Measurements from ENCODE around the gene RNASE7. TPM values are rescaled to one million over a fixed set of nuclear protein-coding genes. Genes with fewer than 3 reads are reported as not detected.
A peak's percentile ranks its signal among the peaks of the same experiment; 100 is the strongest.

RNASE7 gene
- total RNA-seq, 2 donors from 2014 or later = 0.74 TPM; not detected in 1

- DNase-seq (ENCODE audit: low spot score) = no peak
- no peaks in the 10 kb centered on the region for H3K4me1 ChIP-seq (replicated peaks)
- intact Hi-C loops (cut with DNase I) = no loop called here
- TF ChIP-seq POLR2A (IDR thresholded peaks at IDR 0.05) = no peak
- no peak for TF ChIP-seq CTCF (IDR thresholded peaks at IDR 0.05)
- no peak for TF ChIP-seq POLR2AphosphoS5 (IDR thresholded peaks at IDR 0.05)
- H3K9me3 ChIP-seq = no peaks in the 10 kb centered on the region
- WGBS = 71% methylated on average over 2 of the region's 2 CpGs
- H3K27me3 ChIP-seq (replicated peaks; ENCODE audit: insufficient read depth) = no peaks in the 10 kb centered on the region
- no peak overlapping the region for H3K4me3 ChIP-seq
- no peaks in the 10 kb centered on the region for H3K36me3 ChIP-seq
- H3K27ac ChIP-seq = no peak overlapping the region
Measured at GRCh38 chr14:21084396-21084795, 42.2 kb downstream of the RNASE7 start.

GRCh38 chr14:21084998-21085853 is 43.1 kb downstream of the RNASE7 start:
- intact Hi-C loops (cut with DNase I) = no loop called here
- Histone ChIP-seq H3K27ac (peak overlapping the region in 1 of 2 donors; percentile 15), H3K4me3 (no peak overlapping the region), H3K4me1 (replicated peaks) (no peaks in the 10 kb centered on the region), H3K27me3 (replicated peaks; ENCODE audit: insufficient read depth) (no peaks in the 10 kb centered on the region), H3K9me3 (no peaks in the 10 kb centered on the region), H3K36me3 (no peaks in the 10 kb centered on the region)
- TF ChIP-seq POLR2AphosphoS5 (IDR thresholded peaks at IDR 0.05) (peak; percentile 87), POLR2A (IDR thresholded peaks at IDR 0.05) (no peak)
- peak; percentile 87 for DNase-seq (ENCODE audit: low spot score)
- 49% methylated on average over 17 of the region's 17 CpGs for WGBS

- intact Hi-C loops (cut with DNase I) = no loop called here
- Histone ChIP-seq H3K36me3 (peaks cover 0 to 3% of the 10 kb centered on the region in 2 donors), H3K4me1 (replicated peaks) (no peaks in the 10 kb centered on the region), H3K27me3 (replicated peaks; ENCODE audit: insufficient read depth) (no peaks in the 10 kb centered on the region), H3K27ac (no peak overlapping the region), H3K9me3 (no peaks in the 10 kb centered on the region), H3K4me3 (no peak overlapping the region)
- WGBS = 87% methylated on average over 4 of the region's 4 CpGs
- TF ChIP-seq CTCF (IDR thresholded peaks at IDR 0.05) = no peak
- DNase-seq (ENCODE audit: low spot score) = no peak
Measured at GRCh38 chr14:21086908-21087293, 44.7 kb downstream of the RNASE7 start.

GRCh38 chr14:21087294-21088091 is 45.3 kb downstream of the RNASE7 start:
- H3K27me3 ChIP-seq (replicated peaks; ENCODE audit: insufficient read depth) = no peaks in the 10 kb centered on the region
- H3K27ac ChIP-seq = no peak overlapping the region
- no peak for DNase-seq (ENCODE audit: low spot score)
- WGBS = 44% methylated on average over 19 of the region's 19 CpGs
- TF ChIP-seq POLR2AphosphoS5 (IDR thresholded peaks at IDR 0.05) (no peak), POLR2A (IDR thresholded peaks at IDR 0.05) (no peak), CTCF (IDR thresholded peaks at IDR 0.05) (no peak)
- H3K4me1 ChIP-seq (replicated peaks) = no peaks in the 10 kb centered on the region
- intact Hi-C loops (cut with DNase I) = no loop called here
- H3K9me3 ChIP-seq = no peaks in the 10 kb centered on the region
- H3K4me3 ChIP-seq = no peak overlapping the region
- peaks cover 0 to 3% of the 10 kb centered on the region in 2 donors for H3K36me3 ChIP-seq

- peaks cover 0 to 3% of the 10 kb centered on the region in 2 donors for H3K36me3 ChIP-seq
- no peaks in the 10 kb centered on the region for H3K9me3 ChIP-seq
- no peaks in the 10 kb centered on the region for H3K4me1 ChIP-seq (replicated peaks)
- TF ChIP-seq CTCF (IDR thresholded peaks at IDR 0.05) = no peak
- no peak for TF ChIP-seq POLR2AphosphoS5 (IDR thresholded peaks at IDR 0.05)
- no peak for TF ChIP-seq POLR2A (IDR thresholded peaks at IDR 0.05)
- intact Hi-C loops (cut with DNase I) = no loop called here
- H3K4me3 ChIP-seq = no peak overlapping the region
- no peak overlapping the region for H3K27ac ChIP-seq
- no peaks in the 10 kb centered on the region for H3K27me3 ChIP-seq (replicated peaks; ENCODE audit: insufficient read depth)
- WGBS = 79% methylated on average over 4 of the region's 4 CpGs
- no peak for DNase-seq (ENCODE audit: low spot score)
Measured at GRCh38 chr14:21088687-21089086, 46.5 kb downstream of the RNASE7 start.

Measured in prostate gland (tissue), 2 donors.